HG03354 (cell line): ENCODE data around the gene ASTE1.
"Not testable (repeated sequence)": the region's sequence is repeated elsewhere in the genome, so short reads cannot be mapped to it uniquely, and the experiment has no call there.

Experiments
- ATAC-seq: cut with Tn5 transposase; IDR thresholded peaks from one replicate; pipeline ENCODE4 v1.9.1; 2021; ENCODE audit warnings: mild to moderate bottlenecking; ENCODE audit not compliant: unreplicated experiment, poor library complexity, severe bottlenecking

Gene ASTE1, protein sequence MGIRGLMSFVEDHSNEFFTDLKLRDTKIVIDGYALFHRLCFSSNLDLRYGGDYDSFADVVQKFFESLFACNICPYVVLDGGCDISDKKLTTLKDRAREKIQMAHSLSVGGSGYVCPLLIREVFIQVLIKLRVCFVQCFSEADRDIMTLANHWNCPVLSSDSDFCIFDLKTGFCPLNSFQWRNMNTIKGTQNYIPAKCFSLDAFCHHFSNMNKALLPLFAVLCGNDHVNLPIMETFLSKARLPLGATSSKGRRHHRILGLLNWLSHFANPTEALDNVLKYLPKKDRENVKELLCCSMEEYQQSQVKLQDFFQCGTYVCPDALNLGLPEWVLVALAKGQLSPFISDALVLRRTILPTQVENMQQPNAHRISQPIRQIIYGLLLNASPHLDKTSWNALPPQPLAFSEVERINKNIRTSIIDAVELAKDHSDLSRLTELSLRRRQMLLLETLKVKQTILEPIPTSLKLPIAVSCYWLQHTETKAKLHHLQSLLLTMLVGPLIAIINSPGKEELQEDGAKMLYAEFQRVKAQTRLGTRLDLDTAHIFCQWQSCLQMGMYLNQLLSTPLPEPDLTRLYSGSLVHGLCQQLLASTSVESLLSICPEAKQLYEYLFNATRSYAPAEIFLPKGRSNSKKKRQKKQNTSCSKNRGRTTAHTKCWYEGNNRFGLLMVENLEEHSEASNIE

DNA sequence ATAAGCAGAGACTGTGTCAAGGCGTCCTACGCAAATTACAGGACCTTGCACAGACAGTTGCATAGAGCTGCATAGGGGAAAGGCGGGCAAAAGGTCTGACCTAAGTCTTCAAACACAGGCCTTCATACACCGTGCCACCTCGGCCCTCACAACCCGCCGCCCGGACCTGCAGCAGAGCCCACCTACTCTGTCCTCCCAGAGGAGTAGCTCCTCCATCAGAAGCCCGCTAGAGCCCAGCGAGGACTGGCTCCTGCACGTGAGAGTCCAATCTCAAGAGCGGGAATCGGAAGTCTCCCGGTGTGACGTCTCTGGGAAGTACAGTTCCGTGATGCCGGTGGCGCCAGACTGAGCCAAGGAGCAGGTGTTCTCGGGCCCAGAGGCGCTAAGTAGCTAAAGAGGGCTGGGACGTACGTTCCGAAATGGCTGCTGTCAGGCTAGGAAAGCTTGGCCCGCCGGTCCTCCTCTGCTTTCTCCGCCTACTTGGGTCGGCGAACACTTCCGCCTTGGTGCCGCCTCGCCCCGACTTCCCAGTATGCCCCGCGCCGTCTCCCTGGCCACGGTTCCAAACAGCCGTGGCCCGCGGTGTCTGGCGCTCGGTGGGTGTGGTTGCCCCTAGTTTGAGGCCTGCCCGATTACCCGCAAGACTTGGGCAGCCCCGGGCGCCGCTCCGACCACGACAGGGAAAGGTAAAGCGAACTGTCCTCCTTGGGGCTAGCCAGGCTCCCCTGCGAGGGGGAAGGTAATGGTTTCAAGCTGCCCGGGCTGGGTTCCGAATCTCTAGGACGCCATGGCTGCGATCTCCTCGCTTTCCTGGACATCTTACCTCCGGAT, at the start of gene ASTE1, which contains the start of gene NEK11:
ASTE1 (minus strand) TSS at position 505 of the 831 bp plus-strand sequence. CDS start 1,519 bp downstream, outside the sequence.
NEK11 (plus strand) TSS at position 557 of the 831 bp plus-strand sequence. CDS start 2,832 bp downstream, outside the sequence.
- ATAC-seq = peak; percentile 99

DNA sequence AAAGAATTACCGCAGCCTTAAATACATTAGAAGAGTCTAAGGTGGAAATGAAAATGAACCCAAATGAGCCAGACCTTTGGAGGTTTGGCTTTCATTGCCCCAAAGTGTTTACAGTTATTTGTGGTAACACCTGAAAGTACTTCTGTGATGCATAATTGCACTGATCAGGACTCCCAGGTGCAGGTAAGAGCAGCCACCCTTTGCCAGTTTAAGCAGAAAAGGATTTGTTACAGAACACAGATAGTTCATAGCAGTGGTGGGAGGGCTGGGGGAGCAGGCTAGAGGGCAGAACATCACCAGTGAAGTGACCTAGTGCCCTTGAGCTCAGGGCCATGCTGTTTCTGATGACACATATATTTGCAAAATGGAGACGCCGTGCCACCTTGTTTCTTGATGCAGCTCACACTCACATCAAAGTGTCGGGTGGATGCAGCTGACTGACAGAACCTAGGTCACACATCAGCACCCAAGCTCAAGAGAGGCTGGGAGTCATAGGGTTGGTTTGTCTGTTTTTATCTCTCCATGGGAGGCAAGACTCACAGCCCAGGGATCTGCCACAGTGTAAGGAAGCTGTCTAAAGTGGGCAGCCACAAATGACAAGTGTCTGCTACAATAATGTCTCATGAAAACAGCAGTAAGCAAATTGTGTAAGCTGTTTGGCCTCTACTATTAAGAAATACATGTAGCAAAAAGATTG, 49.2 kb upstream of the ASTE1 start:
- no peak for ATAC-seq

DNA sequence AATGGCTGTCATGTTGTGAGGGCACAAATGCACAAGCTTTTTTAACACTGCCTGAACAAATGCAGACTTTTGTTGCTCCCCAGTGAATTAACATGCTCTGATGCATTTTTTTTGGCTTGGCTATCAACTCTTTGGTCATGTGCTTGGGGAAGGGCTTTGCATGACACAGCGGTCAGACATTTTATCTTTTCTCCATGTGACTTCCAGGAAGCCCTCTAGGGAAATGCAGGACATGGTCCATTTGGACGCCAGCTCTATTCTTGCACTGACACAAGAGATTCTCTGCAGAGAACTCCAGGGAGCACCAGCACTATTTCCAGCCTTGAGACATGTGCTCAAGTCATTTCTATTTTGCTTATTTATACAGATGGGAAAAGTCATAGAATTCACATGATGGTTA, 46.2 kb upstream of the ASTE1 start:
- no peak for ATAC-seq

DNA sequence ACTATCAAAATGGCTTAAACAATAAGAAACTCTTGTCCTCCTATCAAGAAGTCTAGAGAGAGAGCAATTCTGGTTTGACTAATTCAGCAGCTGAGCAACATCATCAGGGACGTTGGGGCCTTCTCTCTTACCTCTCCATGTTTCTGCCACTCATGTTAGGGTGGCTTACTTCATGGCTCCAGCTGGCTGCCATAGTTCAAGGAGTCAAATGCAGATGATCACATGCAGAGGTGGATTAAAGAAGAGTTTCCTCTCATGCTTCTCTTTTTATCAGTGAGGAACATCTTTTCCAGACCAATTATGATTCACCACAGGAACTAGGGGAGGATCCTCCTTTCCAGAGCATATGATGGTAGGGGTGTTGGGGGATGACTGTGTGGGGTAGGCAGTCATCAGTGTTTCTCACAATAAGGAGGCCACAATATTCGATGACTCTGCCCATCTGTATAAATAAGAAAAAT, 45.5 kb upstream of the ASTE1 start:
- no peak for ATAC-seq

DNA sequence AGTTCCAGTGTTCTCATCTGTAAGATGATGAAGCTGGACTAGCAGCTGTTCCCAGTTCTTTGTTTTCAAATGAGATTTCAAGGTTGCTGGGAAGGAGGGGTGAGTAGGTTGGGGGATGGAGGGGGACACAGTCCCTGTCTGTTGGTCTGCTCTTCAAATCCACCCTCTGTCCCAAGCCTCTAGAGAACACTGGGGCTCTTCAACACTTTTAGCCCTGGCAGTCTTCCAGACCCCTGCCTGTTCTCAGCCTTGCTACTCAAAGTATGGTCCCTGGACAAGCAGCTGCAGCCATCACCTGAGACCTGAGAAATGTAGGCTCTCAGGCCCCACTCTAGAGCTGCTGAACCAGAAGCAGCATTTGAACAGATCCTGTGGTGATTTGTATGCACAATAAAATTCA, 41.4 kb upstream of the ASTE1 start:
- no peak for ATAC-seq

DNA sequence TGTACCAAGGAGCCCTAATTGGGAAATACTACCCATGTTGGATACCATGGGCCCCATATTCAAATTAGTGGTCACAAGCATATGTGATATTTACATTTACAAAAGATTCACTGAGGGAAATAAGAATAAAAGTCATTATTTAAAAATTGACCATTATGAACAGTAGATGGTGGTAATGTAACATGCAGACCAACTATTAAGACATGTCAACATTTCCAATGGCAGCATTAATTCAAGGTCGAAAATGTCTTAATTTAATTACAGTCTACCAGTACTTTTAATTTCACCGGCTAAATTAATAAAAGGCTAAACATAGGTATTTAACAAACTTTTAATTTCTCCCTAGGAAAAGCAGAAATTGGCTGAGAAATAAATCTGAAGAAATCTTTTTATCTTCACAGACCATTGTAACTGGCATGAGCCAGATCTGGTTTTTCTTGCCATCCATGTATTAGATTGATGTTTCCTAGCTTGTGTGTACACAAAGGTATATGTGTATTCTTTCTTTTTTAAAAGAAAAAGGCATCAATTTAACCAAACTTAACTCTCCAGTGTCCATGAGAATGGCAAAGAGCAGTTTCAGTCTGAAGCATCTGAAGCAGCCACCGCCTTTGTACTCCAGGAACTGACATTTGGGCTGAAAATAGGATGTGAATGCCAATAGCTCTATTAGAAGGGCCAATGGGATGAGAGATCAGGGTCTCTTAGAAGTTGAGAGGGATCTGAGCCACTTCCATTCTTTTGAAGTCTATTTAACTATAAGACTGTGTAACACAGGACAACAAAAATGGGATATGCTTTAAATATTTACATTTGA, 26.6 kb upstream of the ASTE1 start:
- ATAC-seq = no peak

DNA sequence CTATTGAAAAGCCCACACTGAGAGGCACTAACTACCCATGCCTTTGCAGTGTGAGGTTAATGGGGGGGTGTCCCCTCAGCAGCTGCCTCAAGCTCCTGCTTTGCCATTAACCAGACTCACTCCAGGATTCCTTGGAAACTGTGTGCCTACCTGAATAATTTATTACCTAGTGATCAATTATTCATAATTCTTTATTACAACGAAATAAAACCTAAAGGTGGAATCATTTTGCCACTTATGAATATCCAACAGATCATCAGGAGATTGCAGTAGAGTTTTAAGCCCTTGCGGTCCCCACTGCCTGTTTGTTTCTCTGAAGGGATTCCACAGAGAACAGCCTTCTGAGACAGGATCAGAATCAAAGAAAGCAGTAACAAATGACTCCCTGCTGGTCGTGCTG, 23.4 kb upstream of the ASTE1 start:
- ATAC-seq = no peak

DNA sequence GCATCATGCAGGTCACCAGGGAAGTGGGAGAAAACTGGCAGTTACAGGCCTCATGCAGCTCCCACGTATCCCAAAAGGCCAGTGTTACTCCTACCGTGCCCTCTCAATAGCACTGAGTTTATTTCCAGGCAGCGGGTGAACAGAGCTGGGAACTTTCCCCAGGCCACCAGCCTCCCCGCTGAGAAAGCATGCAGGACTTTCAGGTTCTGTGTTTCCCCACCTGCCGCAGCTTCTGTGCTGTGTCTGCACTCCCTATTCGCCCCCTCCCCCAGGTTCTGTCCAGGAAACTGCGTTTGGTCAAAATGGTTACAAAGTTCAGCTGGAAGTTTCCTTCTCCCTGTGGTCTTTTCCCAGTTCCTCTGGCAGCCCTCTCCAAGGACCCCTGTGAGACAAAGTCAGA, 21.4 kb upstream of the ASTE1 start:
- ATAC-seq = no peak

DNA sequence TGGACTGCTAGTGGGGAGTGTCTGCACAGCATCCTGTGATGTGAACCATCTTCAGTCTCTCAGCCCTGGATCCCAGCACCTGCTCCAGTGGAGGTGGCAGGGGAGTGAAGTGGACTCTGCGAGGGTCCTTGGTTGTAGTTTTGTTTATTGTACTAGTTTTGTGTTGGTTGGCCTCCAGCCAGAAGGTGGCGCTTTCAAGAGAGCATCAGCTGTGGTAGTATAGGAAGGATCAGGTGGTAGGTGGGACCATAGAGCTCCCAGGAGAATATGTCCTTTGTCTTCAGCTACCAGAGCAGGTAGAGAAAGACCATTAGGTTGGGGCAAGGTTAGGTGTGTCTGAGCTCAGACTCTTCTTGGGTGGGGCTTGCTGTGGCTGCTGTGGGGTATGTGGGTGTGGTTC, 21.0 kb upstream of the ASTE1 start:
- ATAC-seq = no peak

DNA sequence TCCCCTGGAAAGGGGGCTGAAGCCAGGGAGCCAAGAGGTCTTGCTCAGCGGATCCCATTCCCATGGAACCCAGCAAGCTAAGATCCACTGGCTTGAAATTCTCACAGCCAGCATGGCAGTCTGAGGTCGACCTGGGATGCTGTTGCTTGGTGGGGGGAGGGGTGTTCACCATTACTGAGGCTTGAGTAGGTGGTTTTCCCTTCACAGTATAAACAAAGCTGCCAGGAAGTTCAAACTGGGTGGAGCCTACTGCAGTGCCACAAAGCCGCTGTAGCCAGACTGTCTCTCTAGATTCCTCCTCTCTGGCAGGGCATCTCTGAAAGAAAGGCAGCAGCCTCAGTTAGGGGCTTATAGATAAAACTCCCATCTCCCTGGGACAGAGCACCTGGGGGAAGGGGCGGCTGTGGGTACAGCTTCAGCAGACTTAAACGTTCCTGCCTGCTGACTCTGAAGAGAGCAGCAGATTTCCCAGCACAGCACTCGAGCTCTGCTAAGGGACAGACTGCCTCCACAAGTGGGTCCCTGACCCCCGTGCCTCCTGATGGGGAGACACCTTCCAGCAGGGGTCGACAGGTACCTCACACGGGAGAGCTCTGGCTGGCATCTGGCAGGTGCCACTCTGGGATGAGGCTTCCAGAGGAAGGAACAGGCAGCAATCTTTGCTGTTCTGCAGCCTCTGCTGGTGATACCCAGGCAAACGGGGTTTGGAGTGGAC, 15.8 kb upstream of the ASTE1 start:
- ATAC-seq = not testable (repeated sequence)

DNA sequence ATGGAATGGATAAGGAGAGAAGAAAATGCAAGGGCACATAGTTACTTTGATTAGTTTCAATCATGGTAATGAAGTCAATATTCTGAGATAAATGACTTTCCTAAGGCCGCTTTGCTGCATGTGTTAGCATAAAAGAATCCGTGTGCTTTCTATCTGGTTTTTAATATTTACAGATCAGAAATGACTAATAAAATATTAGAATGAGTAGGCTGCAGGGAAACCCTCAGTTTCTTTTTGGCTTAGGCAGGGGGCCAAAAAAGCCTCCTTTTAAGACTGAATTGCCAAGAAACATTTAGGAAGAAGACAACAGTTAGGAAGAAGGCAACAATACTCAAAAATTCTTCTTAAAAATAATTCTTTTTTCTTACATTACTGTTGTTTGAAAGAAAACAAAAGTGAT, 11.7 kb upstream of the ASTE1 start:
- ATAC-seq = no peak

DNA sequence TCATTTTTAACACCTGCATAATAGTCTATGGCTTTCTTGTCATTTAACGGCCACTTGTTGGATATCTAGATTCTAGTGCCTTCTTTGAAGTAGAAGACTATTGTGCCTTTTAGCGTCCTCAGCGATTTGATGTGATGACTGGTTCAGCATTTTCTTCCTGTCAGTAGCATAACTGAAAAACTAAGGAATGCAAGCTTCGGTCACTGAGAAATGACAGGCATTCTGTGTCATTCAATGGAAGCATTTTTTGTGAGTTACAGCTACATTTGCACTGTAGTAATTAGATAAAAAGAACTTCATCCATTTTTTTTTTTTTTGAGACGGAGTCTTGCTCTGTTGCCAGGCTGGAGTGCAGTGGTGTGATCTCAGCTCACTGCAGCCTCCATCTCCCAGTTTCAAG, 10.4 kb upstream of the ASTE1 start:
- no peak for ATAC-seq

DNA sequence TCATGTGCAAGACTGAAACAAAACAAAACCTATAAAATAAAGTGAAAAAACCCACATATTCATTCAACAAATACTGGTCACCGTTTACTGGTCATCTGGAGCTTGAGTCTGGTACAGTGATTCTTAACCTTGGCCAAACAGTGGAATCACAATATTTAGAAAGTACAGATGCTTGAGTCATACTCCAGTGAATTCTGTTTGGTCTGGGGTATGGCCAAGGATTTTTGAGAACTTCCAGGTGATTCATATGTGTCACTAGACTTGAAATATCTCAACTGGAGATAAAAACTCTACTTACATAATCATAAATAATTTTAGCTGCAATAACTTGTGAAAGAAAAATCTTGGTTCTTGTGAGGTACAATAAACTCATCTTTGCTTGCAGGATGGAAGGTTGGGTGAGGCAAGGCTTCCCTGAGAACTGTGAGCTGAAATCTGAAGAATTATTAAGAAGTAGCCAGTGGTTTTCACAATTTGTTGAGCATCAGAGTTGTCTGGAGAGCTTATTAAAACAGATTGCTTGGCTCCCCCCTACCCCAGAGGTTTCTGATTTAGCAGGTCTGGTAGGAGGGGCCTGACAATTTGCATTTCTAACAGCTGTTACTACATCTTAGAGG, 9.7 kb upstream of the ASTE1 start:
- no peak for ATAC-seq

DNA sequence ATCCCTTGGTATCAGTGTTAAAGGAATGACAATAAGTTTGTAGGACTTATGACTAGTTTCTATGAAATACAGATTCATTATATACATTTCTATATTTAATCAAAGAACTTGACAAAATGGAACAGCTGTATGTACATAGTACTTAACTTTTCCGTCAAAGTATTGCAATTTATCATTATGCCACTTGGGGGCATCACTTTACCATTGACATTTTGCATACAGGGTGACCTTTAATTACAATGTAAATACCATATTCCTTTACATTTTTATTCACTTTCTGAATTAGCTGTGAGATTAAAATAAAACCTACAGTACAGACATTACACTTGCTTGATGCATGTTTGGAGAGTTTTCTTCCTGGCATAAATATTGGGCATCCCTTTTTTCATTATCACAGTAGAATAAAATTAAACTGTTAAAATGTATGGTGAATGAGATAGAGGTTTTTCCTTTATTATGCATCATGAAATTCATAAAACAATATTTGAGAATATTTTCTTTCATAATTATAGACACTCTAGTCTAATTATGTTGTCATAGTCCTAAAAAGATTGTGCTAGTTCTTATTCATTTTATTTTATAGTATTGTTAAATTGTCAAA, 7.0 kb upstream of the ASTE1 start:
- ATAC-seq = peak; percentile 68

DNA sequence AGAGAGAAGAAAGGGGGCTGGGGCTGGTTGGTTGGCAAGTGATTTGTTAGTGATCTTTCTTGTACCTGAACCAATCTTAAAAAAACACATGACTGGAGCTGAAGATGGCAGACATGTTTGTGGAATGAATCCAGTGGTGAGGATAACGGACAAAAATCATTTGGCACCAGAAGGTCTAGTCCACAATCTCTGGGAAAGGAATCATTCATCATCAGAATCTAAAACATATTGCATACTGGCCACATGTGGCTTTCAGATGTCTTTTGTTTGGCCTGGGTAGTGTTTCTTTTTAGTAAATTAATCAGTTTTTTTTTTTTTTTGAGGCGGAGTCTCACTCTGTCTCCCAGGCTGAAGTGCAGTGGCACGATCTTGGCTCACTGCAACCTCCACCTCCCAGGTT, 5.0 kb upstream of the ASTE1 start:
- no peak for ATAC-seq

DNA sequence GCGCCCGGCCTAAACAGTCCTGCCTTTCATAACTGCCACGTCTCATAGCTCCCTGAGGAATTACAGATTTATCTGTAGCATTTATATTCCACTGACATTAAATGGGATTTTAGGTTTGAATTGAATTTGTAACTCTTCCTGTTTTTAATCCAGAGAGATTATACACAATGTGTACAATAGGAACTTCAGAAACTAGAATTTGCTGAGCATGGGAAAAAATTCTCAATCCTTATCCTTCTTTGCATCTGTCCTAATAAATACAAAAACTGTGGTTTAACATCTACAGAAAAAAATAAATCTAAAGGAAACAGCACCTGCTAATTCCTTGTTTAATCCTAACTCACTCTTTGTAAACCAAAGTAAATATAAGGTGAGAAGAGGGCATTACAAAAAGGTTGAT, 2.2 kb upstream of the ASTE1 start:
- ATAC-seq = no peak

DNA sequence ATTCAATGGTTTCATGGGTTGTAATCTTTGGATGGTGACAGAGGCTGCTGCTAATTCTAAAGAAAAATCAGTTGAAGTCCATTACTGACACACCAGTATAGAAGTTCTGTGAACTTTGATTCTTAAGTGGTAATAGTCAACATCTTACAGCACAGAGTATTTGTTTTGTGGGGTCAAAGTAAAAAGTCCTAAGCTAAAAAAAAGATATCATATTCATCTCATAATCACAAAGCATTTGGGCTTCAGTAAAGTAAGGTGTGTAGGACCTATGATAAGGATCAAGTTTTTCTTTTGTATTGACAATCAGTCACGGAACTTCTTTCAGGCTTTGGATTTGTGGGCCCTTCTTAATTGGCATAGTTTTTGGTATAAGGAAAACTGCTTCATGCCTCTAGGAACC, 1.1 kb downstream of the ASTE1 start:
- ATAC-seq = no peak
